PC-9 (cell line): Measurements from ENCODE around the gene FBXO48. TPM values are rescaled to one million over a fixed set of nuclear protein-coding genes. Genes with fewer than 3 reads are reported as not detected.

ENCODE experiments used
- BruUV-seq: library from RNA; stranded (reverse); fragments of 400-500 nt; replicated peaks from 2 replicates; lab custom pipeline; 2021; lab: Mats Ljungman, UMichigan
- CTCF ChIA-PET: fragments of 300-600 bp; sonication (Branson Sonifier 250); formaldehyde crosslinking; loops from one replicate; lab custom pipeline; 2022; ENCODE audit warnings: antibody characterized with exemption; lab: Charles Lee
- POLR2A ChIA-PET: fragments of 300-600 bp; sonication (Branson Sonifier 250); formaldehyde crosslinking; loops from one replicate; lab custom pipeline; 2022; ENCODE audit warnings: antibody characterized with exemption; ENCODE audit not compliant: unreplicated experiment; lab: Charles Lee
- DNase-seq, 2 experiments: peaks; one replicate each; pipeline versions ENCODE4 v3.0.0 to v3.0.0-alpha.2; 2015 to 2022; ENCODE audit warnings: mixed read lengths in 1 of 2
- H2AFZ ChIP-seq: fragments of 200-600 bp; sonication (generic); 2 replicates; pipeline ENCODE4 v1.8.1; 2017; ENCODE audit warnings: antibody characterized with exemption
- H3F3A ChIP-seq: fragments of 200-600 bp; sonication (generic); 2 replicates; pipeline ENCODE4 v1.8.1; 2017; ENCODE audit warnings: antibody characterized with exemption, mild to moderate bottlenecking, low read depth; ENCODE audit not compliant: insufficient read depth
- H3K27ac ChIP-seq: fragments of 200-600 bp; sonication (generic); 2 replicates; pipeline ENCODE4 v1.6.1; 2016; ENCODE audit warnings: mixed run types
- H3K27me3 ChIP-seq: fragments of 200-600 bp; sonication (generic); 2 replicates; pipeline ENCODE4 v1.6.1; 2016; ENCODE audit warnings: low read depth, mixed run types; ENCODE audit not compliant: insufficient read depth
- H3K36me3 ChIP-seq: fragments of 200-600 bp; sonication (generic); 2 replicates; pipeline ENCODE4 v1.6.1; 2016; ENCODE audit warnings: low read depth, mixed run types
- H3K4me1 ChIP-seq: fragments of 200-600 bp; sonication (generic); replicated peaks from 2 replicates; pipeline ENCODE4 v1.6.1; 2016; ENCODE audit warnings: mixed run types; ENCODE audit not compliant: insufficient read depth
- H3K4me2 ChIP-seq: fragments of 200-600 bp; sonication (generic); 2 replicates; pipeline ENCODE4 v1.6.1; 2017; ENCODE audit warnings: mixed run types
- H3K4me3 ChIP-seq: fragments of 200-600 bp; sonication (generic); 2 replicates; pipeline ENCODE4 v1.6.1; 2016; ENCODE audit warnings: mixed run types
- H3K79me2 ChIP-seq: fragments of 200-600 bp; sonication (generic); 2 replicates; pipeline ENCODE4 v1.6.1; 2017; ENCODE audit warnings: low read depth, mixed run types
- H3K9me2 ChIP-seq: fragments of 200-600 bp; sonication (generic); 2 replicates; pipeline ENCODE4 v1.8.1; 2017; ENCODE audit warnings: mild to moderate bottlenecking; ENCODE audit not compliant: insufficient read depth
- H3K9me3 ChIP-seq: fragments of 200-600 bp; sonication (generic); 2 replicates; pipeline ENCODE4 v1.8.1; 2016; ENCODE audit warnings: low read depth; ENCODE audit not compliant: insufficient read depth
- H4K20me1 ChIP-seq: fragments of 200-600 bp; sonication (generic); 2 replicates; pipeline ENCODE4 v1.8.1; 2017; ENCODE audit not compliant: insufficient read depth
- EZH2 ChIP-seq: fragments of 200-600 bp; sonication (generic); IDR thresholded peaks from 2 replicates; pipeline ENCODE4 v1.8.0; 2017; ENCODE audit warnings: antibody characterized with exemption, low read depth
- intact Hi-C: fragments of 100-400 bp; cut with micrococcal nuclease; formaldehyde crosslinking; loops from one replicate; pipeline ENCODE4 v1.10.0; 2022; ENCODE audit not compliant: unreplicated experiment
- total RNA-seq: library from RNA; stranded (reverse); gene quantifications from 2 replicates; pipeline ENCODE4 v1.2.3, GENCODE V29; 2021
- TF ChIP-seq, protein P1 (sequence below): fragments of 200-600 bp; sonication (generic); conservative IDR thresholded peaks from 2 replicates; pipeline ENCODE4 v1.6.1; 2017; ENCODE audit warnings: mixed run types, antibody characterized with exemption, mild to moderate bottlenecking, moderate library complexity

The FBXO48 gene
- total RNA-seq, 1 experiment from 2014 or later: 1.6 TPM

DNA sequence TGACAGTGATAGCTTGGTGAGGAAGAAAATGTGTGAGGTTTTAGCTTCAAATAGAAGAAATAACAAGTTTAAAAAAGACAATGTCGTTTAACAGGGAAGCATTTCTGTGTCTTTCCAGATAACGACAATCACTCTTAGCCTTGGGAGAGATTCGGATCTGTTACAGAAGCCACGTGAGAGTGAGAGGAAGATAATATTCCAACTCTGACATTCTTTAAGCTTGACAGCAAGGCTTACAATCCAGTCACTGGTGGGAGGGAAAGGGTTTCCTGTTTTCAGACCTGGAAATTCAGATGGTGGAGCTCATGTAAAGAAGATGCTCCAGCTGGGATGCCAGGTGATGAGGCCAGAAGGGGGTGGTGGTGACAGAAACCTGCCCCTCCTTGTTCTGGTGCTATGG is 30.8 kb downstream of the FBXO48 start:
- ChIA-PET CTCF (no interaction called here), POLR2A (no interaction called here)
- H3K79me2 ChIP-seq: no peaks in the 10 kb centered on the region
- H3K4me2 ChIP-seq: no peak overlapping the region
- intact Hi-C loops: no loop called here
- no peak overlapping the region for H3K4me3 ChIP-seq
- no peaks in the 10 kb centered on the region for H3K27me3 ChIP-seq
- H2AFZ ChIP-seq: no peak overlapping the region
- no peak overlapping the region for H3K27ac ChIP-seq
- no peaks in the 10 kb centered on the region for H4K20me1 ChIP-seq
- no peaks in the 10 kb centered on the region for H3K9me3 ChIP-seq
- no TSS peak for BruUV-seq
- H3K36me3 ChIP-seq: no peaks in the 10 kb centered on the region
- no peaks in the 10 kb centered on the region for H3K9me2 ChIP-seq
- H3K4me1 ChIP-seq: no peaks in the 10 kb centered on the region
- no peak for DNase-seq
- H3F3A ChIP-seq: no peaks in the 10 kb centered on the region
- TF ChIP-seq EZH2: no peak
- TF ChIP-seq, protein P1, sequence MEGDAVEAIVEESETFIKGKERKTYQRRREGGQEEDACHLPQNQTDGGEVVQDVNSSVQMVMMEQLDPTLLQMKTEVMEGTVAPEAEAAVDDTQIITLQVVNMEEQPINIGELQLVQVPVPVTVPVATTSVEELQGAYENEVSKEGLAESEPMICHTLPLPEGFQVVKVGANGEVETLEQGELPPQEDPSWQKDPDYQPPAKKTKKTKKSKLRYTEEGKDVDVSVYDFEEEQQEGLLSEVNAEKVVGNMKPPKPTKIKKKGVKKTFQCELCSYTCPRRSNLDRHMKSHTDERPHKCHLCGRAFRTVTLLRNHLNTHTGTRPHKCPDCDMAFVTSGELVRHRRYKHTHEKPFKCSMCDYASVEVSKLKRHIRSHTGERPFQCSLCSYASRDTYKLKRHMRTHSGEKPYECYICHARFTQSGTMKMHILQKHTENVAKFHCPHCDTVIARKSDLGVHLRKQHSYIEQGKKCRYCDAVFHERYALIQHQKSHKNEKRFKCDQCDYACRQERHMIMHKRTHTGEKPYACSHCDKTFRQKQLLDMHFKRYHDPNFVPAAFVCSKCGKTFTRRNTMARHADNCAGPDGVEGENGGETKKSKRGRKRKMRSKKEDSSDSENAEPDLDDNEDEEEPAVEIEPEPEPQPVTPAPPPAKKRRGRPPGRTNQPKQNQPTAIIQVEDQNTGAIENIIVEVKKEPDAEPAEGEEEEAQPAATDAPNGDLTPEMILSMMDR: no peak

DNA sequence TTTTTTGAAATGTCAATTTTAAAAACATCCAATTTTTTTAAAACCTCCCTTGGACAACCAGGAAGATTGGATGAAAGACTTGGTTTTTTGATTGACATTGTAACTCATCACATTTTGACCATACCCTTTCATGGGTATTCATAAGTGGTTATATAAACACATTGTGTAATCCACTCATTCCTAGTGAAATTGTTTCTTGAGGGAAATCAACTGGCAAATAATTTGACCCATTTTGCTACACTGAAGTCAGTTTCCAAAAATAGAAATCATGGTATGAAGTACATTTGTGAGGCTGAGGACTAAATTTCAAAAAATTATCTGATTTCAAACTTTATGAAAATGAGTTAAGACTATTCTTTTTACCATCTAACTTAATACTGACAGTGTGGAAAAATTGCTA is 31.5 kb downstream of the FBXO48 start:
- Histone ChIP-seq H3K4me1 (no peaks in the 10 kb centered on the region), H3K79me2 (no peaks in the 10 kb centered on the region), H3F3A (no peaks in the 10 kb centered on the region), H3K36me3 (no peaks in the 10 kb centered on the region), H4K20me1 (no peaks in the 10 kb centered on the region), H3K9me3 (no peaks in the 10 kb centered on the region), H3K4me3 (no peak overlapping the region), H3K27ac (no peak overlapping the region), H3K27me3 (no peaks in the 10 kb centered on the region), H3K4me2 (no peak overlapping the region), H3K9me2 (no peaks in the 10 kb centered on the region), H2AFZ (no peak overlapping the region)
- CTCF ChIA-PET: no interaction called here
- intact Hi-C loops: no loop called here
- TF ChIP-seq, protein P1: no peak
- no peak for TF ChIP-seq EZH2
- BruUV-seq: no TSS peak
- POLR2A ChIA-PET: no interaction called here
- DNase-seq: no peak

DNA sequence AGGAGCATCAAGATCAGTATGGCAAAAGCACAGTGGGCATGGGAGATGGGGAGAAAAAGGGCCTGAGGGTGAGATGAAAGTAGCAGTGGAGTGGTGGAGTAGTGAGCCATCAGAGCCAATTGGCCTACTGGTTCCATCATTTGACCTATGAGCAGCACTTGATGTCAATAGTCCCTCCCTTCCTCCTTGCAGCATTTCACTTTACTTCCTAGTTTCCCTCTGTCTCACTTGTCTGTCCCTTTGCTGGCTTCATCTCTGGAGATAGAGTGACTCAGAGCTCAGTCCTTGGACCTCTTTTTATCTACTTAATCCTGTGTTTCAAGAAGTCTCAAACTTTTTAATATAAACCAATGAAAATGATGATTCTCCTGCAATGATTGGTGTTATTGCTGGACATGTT is 32.1 kb downstream of the FBXO48 start:
- ChIA-PET POLR2A (no interaction called here), CTCF (no interaction called here)
- TF ChIP-seq EZH2: no peak
- TF ChIP-seq, protein P1: no peak
- H3K9me2 ChIP-seq: no peaks in the 10 kb centered on the region
- H3K9me3 ChIP-seq: no peaks in the 10 kb centered on the region
- no peak overlapping the region for H3K27ac ChIP-seq
- intact Hi-C loops: no loop called here
- no peaks in the 10 kb centered on the region for H3K36me3 ChIP-seq
- no peak overlapping the region for H2AFZ ChIP-seq
- no peak for DNase-seq
- no TSS peak for BruUV-seq
- H3K4me2 ChIP-seq: no peak overlapping the region
- H3K4me1 ChIP-seq: no peaks in the 10 kb centered on the region
- no peaks in the 10 kb centered on the region for H3K79me2 ChIP-seq
- H3K27me3 ChIP-seq: no peaks in the 10 kb centered on the region
- H3F3A ChIP-seq: no peaks in the 10 kb centered on the region
- H4K20me1 ChIP-seq: no peaks in the 10 kb centered on the region
- no peak overlapping the region for H3K4me3 ChIP-seq
